ENCODE measurements around the gene TMEM132E.

The TMEM132E gene

GRCh38 chr17:34606763-34607162, 27.4 kb downstream of the TMEM132E start:
- no peak for DNase-seq

GRCh38 chr17:34607917-34608316, 28.5 kb downstream of the TMEM132E start:
- no peak for DNase-seq

DNA sequence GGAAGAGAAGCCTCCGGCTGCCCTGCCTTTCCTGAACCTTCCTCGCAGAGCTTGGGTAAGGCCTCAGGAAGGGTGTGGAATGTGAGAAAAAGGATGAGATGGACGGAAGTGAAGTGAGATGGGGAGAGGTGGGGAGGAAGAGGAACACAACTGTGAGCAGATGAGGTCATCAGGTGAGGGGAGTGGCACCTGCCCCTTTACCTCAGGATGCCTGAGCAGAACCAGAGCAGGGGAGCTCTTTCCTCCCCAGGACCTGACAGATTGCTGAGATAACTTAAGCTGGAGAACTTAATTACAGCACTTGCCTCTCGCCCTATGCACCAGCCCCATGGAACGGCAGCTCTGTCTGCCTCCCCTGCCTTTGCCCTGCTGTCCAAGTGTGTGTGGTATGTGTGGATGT, 29.8 kb downstream of the TMEM132E start:
- DNase-seq, result no peak

GRCh38 chr17:34610039-34610438, 30.7 kb downstream of the TMEM132E start:
- no peak for DNase-seq

DNA sequence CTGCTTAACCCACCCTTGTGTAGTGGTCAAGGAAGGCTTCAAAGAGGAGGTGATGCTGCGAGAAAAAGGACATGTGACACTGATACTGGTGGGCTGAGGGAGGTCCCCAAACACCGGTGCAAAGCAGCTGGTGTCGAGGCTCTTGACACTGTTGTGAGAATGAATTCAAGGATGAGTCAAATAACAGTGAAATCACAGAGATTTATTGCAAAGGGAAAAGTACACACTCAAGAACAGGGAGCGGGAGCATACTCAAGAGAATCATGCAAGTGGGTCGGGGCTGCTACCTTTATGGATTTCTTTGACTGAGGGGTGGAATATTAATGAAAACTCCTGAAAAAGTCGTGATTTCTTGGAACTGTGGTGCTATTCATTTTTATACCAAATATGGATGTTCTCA, 31.1 kb downstream of the TMEM132E start:
- DNase-seq, result no peak

GRCh38 chr17:34613064-34614019, 34.0 kb downstream of the TMEM132E start:
- no peak for DNase-seq

DNA sequence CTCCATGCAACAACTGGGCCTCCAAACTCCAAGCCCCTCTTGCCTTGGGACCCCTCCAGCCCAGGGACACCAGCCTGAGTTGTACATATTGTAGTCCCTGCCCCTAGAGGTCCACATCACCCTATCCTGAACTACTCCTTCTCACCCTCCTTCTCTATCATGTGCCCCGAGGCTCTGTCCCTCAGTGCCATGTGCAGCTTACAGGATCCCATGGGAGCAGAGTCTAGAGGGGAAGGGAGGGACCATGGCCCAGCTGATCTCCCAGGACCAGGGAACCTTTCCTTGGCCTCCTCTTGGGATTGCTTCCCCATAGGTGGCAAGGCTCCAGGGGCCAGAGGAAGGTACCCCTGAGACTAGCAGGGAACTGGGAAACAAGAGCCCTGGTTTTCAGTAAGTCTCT, 35.3 kb downstream of the TMEM132E start:
- DNase-seq, result no peak

- DNase-seq, result no peak
These were observed 35.9 kb downstream of the TMEM132E start for GRCh38 chr17:34615326-34615725.

DNA sequence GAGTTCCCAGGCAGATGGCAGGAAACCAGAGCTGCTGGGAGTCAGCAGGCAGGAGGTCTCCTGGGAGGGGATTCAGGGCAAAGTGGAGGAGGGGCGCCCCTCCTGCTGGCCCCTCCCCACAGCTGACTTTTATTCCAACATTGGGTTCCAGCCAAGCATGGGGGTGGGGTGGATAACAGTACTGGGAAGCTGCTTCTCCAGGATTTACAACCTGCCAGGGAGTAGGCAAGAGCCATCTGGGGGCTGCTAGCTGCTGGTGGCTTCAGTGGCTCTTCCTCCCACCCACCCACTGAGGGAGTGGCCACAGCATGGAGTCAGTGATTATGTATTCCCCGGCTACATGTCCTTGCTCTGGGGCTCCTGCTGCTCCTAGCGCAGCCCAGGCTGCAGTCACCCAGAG, 36.8 kb downstream of the TMEM132E start:
- no peak for DNase-seq

DNA sequence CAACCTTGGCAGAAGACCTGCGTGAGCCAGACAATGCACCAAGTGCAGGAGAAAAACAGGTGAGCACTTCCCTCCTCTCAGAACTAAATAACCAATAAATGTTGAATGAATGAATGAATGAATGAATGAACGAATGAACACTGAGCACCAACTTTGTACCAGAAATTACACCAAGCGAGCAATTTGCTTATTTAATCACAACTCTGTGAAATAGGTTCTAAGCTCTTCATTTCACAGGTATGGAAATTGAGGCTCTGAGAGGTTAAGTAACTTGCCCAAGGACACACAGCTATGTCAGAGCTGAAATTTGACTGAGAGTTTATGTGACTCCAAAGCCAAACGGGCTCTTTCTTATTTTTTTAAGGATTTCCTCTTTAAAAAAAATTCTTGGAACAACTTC, 38.0 kb downstream of the TMEM132E start:
- DNase-seq, result no peak

GRCh38 chr17:34619687-34620217, 40.4 kb downstream of the TMEM132E start:
- DNase-seq, result no peak

DNA sequence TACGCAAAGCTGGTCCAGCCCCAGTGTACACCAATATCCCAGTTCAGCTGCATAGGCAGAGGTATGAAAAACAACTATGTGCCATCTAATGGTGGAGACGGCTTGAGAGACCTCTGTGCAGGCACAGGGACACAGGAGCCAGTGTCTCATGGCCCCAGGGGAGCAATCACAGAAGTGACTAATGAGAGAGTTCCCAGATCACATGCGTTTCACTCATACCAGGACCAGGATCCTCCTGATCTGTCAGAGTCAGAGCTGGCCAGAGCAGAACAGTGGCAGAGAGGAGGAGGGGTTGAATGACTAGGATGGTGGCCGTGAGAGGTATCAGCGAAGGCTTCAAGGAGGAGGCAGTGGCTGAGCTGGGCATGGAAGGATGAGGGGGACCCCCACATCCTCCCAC, 41.1 kb downstream of the TMEM132E start:
- no peak for DNase-seq

GRCh38 chr17:34622862-34623623, 43.7 kb downstream of the TMEM132E start:
- no peak for DNase-seq

- DNase-seq, result no peak
These were observed 44.7 kb downstream of the TMEM132E start for GRCh38 chr17:34623856-34624766.

DNA sequence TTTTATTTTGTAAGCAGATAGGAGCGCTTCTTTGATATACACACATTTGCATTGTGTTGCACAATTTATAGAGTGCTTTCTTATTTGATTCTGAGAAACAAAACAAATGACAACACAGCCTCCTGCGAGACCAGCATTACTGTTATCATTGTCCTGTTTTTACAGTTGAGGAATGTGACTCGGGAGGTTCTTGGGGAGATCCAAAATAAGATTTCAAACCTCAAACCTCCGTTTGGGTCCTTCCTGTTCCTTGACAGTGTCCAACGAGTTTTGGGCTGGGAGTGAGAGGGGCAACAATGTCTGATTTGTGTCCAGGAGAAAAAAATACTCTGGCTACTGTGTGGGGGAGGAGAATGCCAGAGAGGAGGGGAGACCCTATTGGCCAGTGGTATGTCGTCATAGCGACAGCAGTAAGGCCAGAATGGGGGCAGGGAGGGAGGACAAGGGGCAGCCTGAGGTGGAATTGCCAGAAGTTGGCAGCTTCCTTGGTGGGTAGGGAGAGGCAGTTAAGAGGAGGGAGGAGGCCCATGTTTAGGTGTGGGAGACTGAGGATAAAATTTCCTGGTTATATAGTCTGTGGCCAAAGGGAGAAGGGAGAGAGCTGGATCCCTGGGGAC, 45.5 kb downstream of the TMEM132E start:
- no peak for DNase-seq

DNA sequence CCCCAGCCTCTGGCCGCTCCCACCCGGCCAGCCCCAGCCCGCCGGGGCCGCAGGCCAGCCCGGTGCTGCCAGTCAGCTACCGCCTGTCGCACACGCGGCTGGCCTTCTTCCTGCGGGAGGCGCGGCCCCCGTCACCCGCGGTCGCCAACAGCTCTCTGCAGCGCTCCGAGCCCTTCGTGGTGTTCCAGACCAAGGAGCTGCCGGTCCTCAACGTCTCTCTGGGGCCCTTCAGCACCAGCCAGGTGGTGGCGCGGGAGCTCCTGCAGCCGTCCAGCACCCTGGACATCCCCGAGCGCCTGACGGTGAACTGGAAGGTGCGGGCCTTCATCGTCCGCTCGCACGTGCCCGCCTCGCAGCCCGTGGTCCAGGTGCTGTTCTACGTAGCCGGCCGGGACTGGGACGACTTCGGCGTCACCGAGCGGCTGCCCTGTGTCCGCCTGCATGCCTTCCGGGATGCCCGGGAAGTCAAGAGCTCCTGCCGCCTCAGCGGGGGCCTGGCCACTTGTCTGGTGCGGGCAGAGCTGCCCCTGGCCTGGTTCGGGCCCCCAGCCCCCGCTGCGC, 46.8 kb downstream of the TMEM132E start:
- DNase-seq, result no peak

- DNase-seq, result no peak
These were observed 49.5 kb downstream of the TMEM132E start for GRCh38 chr17:34628879-34629278.

DNA sequence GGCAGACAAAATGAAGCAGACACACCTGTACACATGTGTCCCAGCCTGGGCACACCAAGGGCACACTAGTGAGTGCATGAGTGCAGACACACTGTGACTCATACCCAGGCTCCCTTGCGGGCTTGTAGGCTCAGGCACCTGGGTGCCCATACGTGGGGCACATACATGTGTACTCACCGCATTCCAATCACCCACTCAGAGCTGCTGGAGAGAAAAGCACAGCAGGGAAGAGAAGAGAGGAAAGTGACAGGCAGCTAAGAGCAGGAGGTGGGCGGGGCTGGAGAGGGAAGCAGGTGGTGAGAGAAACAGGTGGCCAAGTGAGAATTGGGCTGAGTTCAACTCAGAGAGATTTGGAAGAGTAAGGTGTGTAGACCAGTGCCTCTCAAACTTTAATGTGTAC, 54.0 kb downstream of the TMEM132E start:
- DNase-seq, result no peak

DNA sequence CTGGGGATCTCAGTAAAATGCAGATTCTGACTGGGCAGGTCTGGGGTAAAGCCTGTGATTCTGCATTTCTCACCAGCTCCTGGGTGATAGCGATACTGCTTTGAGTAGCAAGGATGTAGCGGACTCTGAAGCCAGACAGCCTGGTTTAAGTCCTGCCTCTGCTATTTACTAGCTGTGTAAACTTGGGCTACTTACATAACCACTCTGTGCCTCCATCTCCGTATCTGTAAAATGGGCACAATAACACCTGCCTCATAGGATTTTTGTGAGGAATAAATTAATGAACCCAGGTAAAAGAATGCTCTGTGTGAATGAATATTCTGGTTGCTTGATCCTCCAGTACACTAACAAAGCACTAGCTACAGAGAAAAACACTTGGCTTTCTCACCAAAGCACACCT, 54.4 kb downstream of the TMEM132E start:
- no peak for DNase-seq

- DNase-seq, result no peak
These were observed 55.3 kb downstream of the TMEM132E start for GRCh38 chr17:34634551-34635160.

- DNase-seq, result no peak
These were observed 56.5 kb downstream of the TMEM132E start for GRCh38 chr17:34635876-34636275.

Measured in midbrain (tissue), 1 donor.